IMR-90 (cell line): ENCODE results near the gene GPR108. TPM values are rescaled to one million over a fixed set of nuclear protein-coding genes. Genes with fewer than 3 reads are reported as not detected.

ENCODE experiments used
- ATAC-seq: fragments of 200-7000 bp; cut with Tn5 transposase; 2 replicates; pipeline ENCODE4 v1.9.1; 2020; ENCODE audit warnings: low read depth, mild to moderate bottlenecking, moderate library complexity
- BruUV-seq: library from RNA; stranded (reverse); fragments of 400-500 nt; replicated peaks from 2 replicates; lab custom pipeline; 2021; lab: Mats Ljungman, UMichigan
- CTCF ChIA-PET: fragments of 300-600 bp; formaldehyde crosslinking; extraction: SDS; loops from one replicate; lab custom pipeline; 2021; ENCODE audit warnings: antibody characterized with exemption; lab: Yijun Ruan, JAX
- POLR2A ChIA-PET: fragments of 300-600 bp; sonication (Branson Sonifier 250); formaldehyde crosslinking; loops from one replicate; lab custom pipeline; 2022; ENCODE audit warnings: antibody characterized with exemption; ENCODE audit not compliant: unreplicated experiment; lab: Charles Lee
- DNase-seq: peaks from one replicate; pipeline ENCODE4 v3.0.0; 2013
- H2AFZ ChIP-seq: replicated peaks from 2 replicates; pipeline ENCODE3; 2013; ENCODE audit warnings: low read length, mild to moderate bottlenecking; ENCODE audit not compliant: poor library complexity
- H2AK5ac ChIP-seq: 2 replicates; pipeline ENCODE4 v1.6.1; 2013; ENCODE audit warnings: low read depth, low read length, inconsistent platforms
- H2AK9ac ChIP-seq: replicated peaks from 2 replicates; pipeline ENCODE3; 2013; ENCODE audit warnings: mild to moderate bottlenecking, low read depth, low read length, moderate library complexity; ENCODE audit not compliant: poor library complexity
- H2BK120ac ChIP-seq: 2 replicates; pipeline ENCODE4 v1.6.1; 2013; ENCODE audit warnings: low read depth, low read length, inconsistent platforms
- H2BK15ac ChIP-seq: 3 replicates; pipeline ENCODE4 v1.6.1; 2013; ENCODE audit warnings: low read depth, low read length, inconsistent platforms
- H2BK20ac ChIP-seq: 2 replicates; pipeline ENCODE4 v1.6.1; 2013; ENCODE audit warnings: low read depth, mild to moderate bottlenecking, inconsistent platforms, low read length, moderate library complexity
- H2BK5ac ChIP-seq: 2 replicates; pipeline ENCODE4 v1.6.1; 2013; ENCODE audit warnings: mild to moderate bottlenecking, low read depth, low read length, inconsistent platforms; ENCODE audit not compliant: poor library complexity, severe bottlenecking
- H3K14ac ChIP-seq: replicated peaks from 2 replicates; pipeline ENCODE4 v1.6.1; 2013; ENCODE audit warnings: low read depth, low read length, inconsistent platforms
- H3K18ac ChIP-seq: 2 replicates; pipeline ENCODE4 v1.6.1; 2013; ENCODE audit warnings: low read depth, low read length, control low read depth
- H3K23ac ChIP-seq: 2 replicates; pipeline ENCODE4 v1.6.1; 2013; ENCODE audit warnings: low read depth, low read length, inconsistent platforms
- H3K27ac ChIP-seq: 2 replicates; pipeline ENCODE4 v1.5.1; 2013; ENCODE audit warnings: mild to moderate bottlenecking, control low read depth, low read length; ENCODE audit not compliant: insufficient read depth
- H3K27me3 ChIP-seq: 2 replicates; pipeline ENCODE4 v1.6.1; 2013; ENCODE audit warnings: low read length; ENCODE audit not compliant: control insufficient read depth, insufficient read depth
- H3K36me3 ChIP-seq: 2 replicates; pipeline ENCODE4 v1.6.1; 2013; ENCODE audit warnings: low read length, mixed read lengths; ENCODE audit not compliant: control insufficient read depth, insufficient read depth
- H3K4ac ChIP-seq: 2 replicates; pipeline ENCODE4 v1.6.1; 2013; ENCODE audit warnings: low read depth, low read length, inconsistent platforms
- H3K4me1 ChIP-seq: 2 replicates; pipeline ENCODE4 v1.6.1; 2013; ENCODE audit warnings: low read length, mixed read lengths; ENCODE audit not compliant: control insufficient read depth, insufficient read depth
- H3K4me2 ChIP-seq: 2 replicates; pipeline ENCODE4 v1.6.1; 2013; ENCODE audit warnings: low read depth, mild to moderate bottlenecking, control low read depth, low read length, moderate library complexity
- H3K4me3 ChIP-seq: 2 replicates; pipeline ENCODE4 v1.5.1; 2013; ENCODE audit warnings: low read depth, mild to moderate bottlenecking, control low read depth, low read length, moderate library complexity; ENCODE audit not compliant: insufficient read depth
- H3K56ac ChIP-seq: 2 replicates; pipeline ENCODE4 v1.6.1; 2013; ENCODE audit warnings: low read length, inconsistent platforms; ENCODE audit not compliant: insufficient read depth; ENCODE audit errors: extremely low read depth
- H3K79me1 ChIP-seq, 2 experiments: 2 replicates each; pipeline ENCODE4 v1.6.1; 2013; ENCODE audit warnings: low read length in 2 of 2, inconsistent platforms in 1 of 2, low read depth in 1 of 2
- H3K9ac ChIP-seq: 2 replicates; pipeline ENCODE4 v1.6.1; 2013; ENCODE audit warnings: low read depth, low read length, control low read depth
- H3K9me1 ChIP-seq: 2 replicates; pipeline ENCODE4 v1.6.1; 2013; ENCODE audit warnings: low read length, inconsistent platforms; ENCODE audit not compliant: insufficient read depth
- H3K9me3 ChIP-seq: 2 replicates; pipeline ENCODE4 v1.6.1; 2013; ENCODE audit warnings: low read length; ENCODE audit not compliant: control insufficient read depth, insufficient read depth
- H4K20me1 ChIP-seq: 2 replicates; pipeline ENCODE4 v1.6.1; 2013; ENCODE audit warnings: low read length, inconsistent platforms; ENCODE audit not compliant: insufficient read depth
- H4K5ac ChIP-seq: 2 replicates; pipeline ENCODE4 v1.6.1; 2013; ENCODE audit warnings: mild to moderate bottlenecking, low read depth, low read length, control low read depth
- H4K8ac ChIP-seq, 2 experiments: 2 replicates each; pipeline ENCODE4 v1.6.1; 2013; ENCODE audit warnings: low read depth in 2 of 2, low read length in 2 of 2, control low read depth in 1 of 2, inconsistent platforms in 1 of 2
- H4K91ac ChIP-seq: 2 replicates; pipeline ENCODE4 v1.6.1; 2013; ENCODE audit warnings: low read depth, low read length, inconsistent platforms; ENCODE audit not compliant: insufficient read depth
- CEBPB ChIP-seq: IDR thresholded peaks from 2 replicates; pipeline ENCODE4 v1.6.1; 2012; ENCODE audit warnings: low read depth, low read length, improper control_type of control experiment
- CTCF ChIP-seq: conservative IDR thresholded peaks from 2 replicates; pipeline ENCODE4 v1.5.1; 2012; ENCODE audit warnings: mild to moderate bottlenecking, low read depth, low read length, improper control_type of control experiment
- MAFK ChIP-seq: IDR thresholded peaks from 2 replicates; pipeline ENCODE4 v1.6.1; 2012; ENCODE audit warnings: low read depth, low read length, improper control_type of control experiment
- MAZ ChIP-seq: IDR thresholded peaks from 2 replicates; pipeline ENCODE4 v1.6.1; 2012; ENCODE audit warnings: low read depth, mild to moderate bottlenecking, low read length, improper control_type of control experiment, moderate library complexity, borderline replicate concordance
- NFE2L2 ChIP-seq: fragments of 150-350 bp; IDR thresholded peaks from 2 replicates; pipeline ENCODE4 v1.6.1; 2016; ENCODE audit warnings: low read depth, mild to moderate bottlenecking, low read length
- RAD21 ChIP-seq: IDR thresholded peaks from 2 replicates; pipeline ENCODE4 v1.6.1; 2012; ENCODE audit warnings: low read length, improper control_type of control experiment
- RFX5 ChIP-seq: IDR thresholded peaks from 2 replicates; pipeline ENCODE4 v1.8.0; 2012; ENCODE audit warnings: low read depth, mild to moderate bottlenecking, low read length, moderate library complexity
- WGBS, 2 experiments: methylation state at CpG; one replicate each; pipeline versions ENCODE4 v1.1.5 to v1.1.7; 2013; ENCODE audit warnings: missing lambda C conversion rate in 2 of 2; ENCODE audit not compliant: insufficient read length in 1 of 2; ENCODE audit errors: extremely low coverage in 2 of 2; 5-methylcytosine and 5-hydroxymethylcytosine counted together
- dilution Hi-C: fragments of 300-500 bp; cut with HindIII; formaldehyde crosslinking; loops from one replicate; pipeline ENCODE4 v1.14.3; 2018; ENCODE audit warnings: low sequenced_read_pairs; ENCODE audit not compliant: unreplicated experiment
- in situ Hi-C: fragments of 300-500 bp; cut with MboI; formaldehyde crosslinking; loops from 3 replicates; pipeline ENCODE4 v1.14.3; 2019; ENCODE audit warnings: low sequenced_read_pairs, inconsistent platforms, mixed read lengths
- intact Hi-C: fragments of 100-400 bp; cut with micrococcal nuclease; formaldehyde crosslinking; loops from 2 replicates; pipeline ENCODE4 v1.10.0; 2022
- polyA plus RNA-seq, 3 experiments: library from polyadenylated mRNA; depleted of rRNA; stranded (reverse); fragments of >200 nt; gene quantifications; 2 replicates each; pipeline ENCODE4 v1.2.3, GENCODE V29; 2012; ENCODE audit warnings: low replicate concordance in 1 of 3
- total RNA-seq: library from RNA; depleted of rRNA; stranded (reverse); fragments of >200 nt; gene quantifications from 2 replicates; pipeline ENCODE4 v1.2.3, GENCODE V29; 2012
- TF ChIP-seq, protein P1 (sequence below): fragments of 150-350 bp; IDR thresholded peaks from 2 replicates; pipeline ENCODE4 v1.6.1; 2017; ENCODE audit warnings: mild to moderate bottlenecking, antibody characterized with exemption, low read length, low read depth

Gene GPR108
- total and polyA plus RNA-seq, 2 of the 4 experiments (the other 2 are of a cell fraction): 28.0 to 38.9 TPM

- Histone ChIP-seq H2AK5ac (no peak overlapping the region), H3K56ac (no peak overlapping the region), H4K91ac (no peak overlapping the region), H2AFZ (no peak overlapping the region), H3K4ac (no peak overlapping the region), H4K5ac (no peak overlapping the region), H3K27me3 (no peaks in the 10 kb centered on the region), H2BK120ac (no peak overlapping the region), H3K36me3 (no peaks in the 10 kb centered on the region), H3K18ac (no peak overlapping the region), H3K9me1 (no peaks in the 10 kb centered on the region), H4K8ac (no peak overlapping the region), H3K9me3 (peaks cover 7% of the 10 kb centered on the region), H2BK20ac (no peak overlapping the region), H3K9ac (no peak overlapping the region), H3K27ac (no peak overlapping the region), H3K4me3 (no peak overlapping the region), H3K14ac (no peak overlapping the region), H2AK9ac (no peak overlapping the region), H4K20me1 (no peaks in the 10 kb centered on the region), H2BK5ac (no peak overlapping the region), H3K4me2 (no peak overlapping the region), H3K4me1 (no peaks in the 10 kb centered on the region), H2BK15ac (no peak overlapping the region), H3K23ac (no peak overlapping the region), H3K79me1 (no peaks in the 10 kb centered on the region)
- TF ChIP-seq MAFK (no peak), CTCF (no peak), RFX5 (no peak), NFE2L2 (no peak), RAD21 (no peak), MAZ (no peak), CEBPB (no peak)
- TF ChIP-seq, protein P1, sequence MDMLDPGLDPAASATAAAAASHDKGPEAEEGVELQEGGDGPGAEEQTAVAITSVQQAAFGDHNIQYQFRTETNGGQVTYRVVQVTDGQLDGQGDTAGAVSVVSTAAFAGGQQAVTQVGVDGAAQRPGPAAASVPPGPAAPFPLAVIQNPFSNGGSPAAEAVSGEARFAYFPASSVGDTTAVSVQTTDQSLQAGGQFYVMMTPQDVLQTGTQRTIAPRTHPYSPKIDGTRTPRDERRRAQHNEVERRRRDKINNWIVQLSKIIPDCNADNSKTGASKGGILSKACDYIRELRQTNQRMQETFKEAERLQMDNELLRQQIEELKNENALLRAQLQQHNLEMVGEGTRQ: no peak
- in situ Hi-C loops: no loop called here
- CTCF ChIA-PET: no interaction called here
- WGBS, 2 experiments: 83% methylated on average over 1 of the region's 4 CpGs; no CpG with 5 or more reads in 1 of the 2 experiments
- no TSS peak for BruUV-seq
- POLR2A ChIA-PET: no interaction called here
- intact Hi-C loops: no loop called here
- DNase-seq (no peak), ATAC-seq (no peak)
- dilution Hi-C loops: no loop called here
Observed at GRCh38 chr19:6683971-6684370, 53.4 kb downstream of the GPR108 start.
